ENCODE data around the gene PROB1.

- TF ChIP-seq CTCF (IDR thresholded peaks at IDR 0.05; ENCODE audit: poor library complexity), result no peak
- TF ChIP-seq EZH2phosphoT487 (IDR thresholded peaks at IDR 0.05; ENCODE audit: low read depth, severe bottlenecking, unreplicated experiment), result no peak
- no peak for TF ChIP-seq EZH2 (IDR thresholded peaks at IDR 0.05; ENCODE audit: borderline replicate concordance)
Measured at GRCh38 chr5:139401546-139401945, 6.6 kb upstream of the PROB1 start.

Measured in hepatocyte (in vitro differentiated cells).